ENCODE measurements around the gene PNPLA7. TPM values are rescaled to one million over a fixed set of nuclear protein-coding genes. Genes with fewer than 3 reads are reported as not detected.
"Not testable (repeated sequence)": the region's sequence is repeated elsewhere in the genome, so short reads cannot be mapped to it uniquely, and the experiment has no call there.

Gene PNPLA7
- total and polyA plus RNA-seq, 10 donors, result 5.1 to 22.7 (median 10.7) TPM

GRCh38 chr9:137470785-137471184 is 79.4 kb downstream of the PNPLA7 start:
- intact Hi-C loops (cut with DNase I; ENCODE audit: low total_unique reads), result no loop called here
- H3K36me3 ChIP-seq, result no peaks in the 10 kb centered on the region
- TF ChIP-seq POLR2A (IDR thresholded peaks at IDR 0.05), result no peak
- DNase-seq, result peak; percentile 25
- H3K4me3 ChIP-seq, result no peak overlapping the region
- H3K27me3 ChIP-seq (replicated peaks in 1 of 7), result no peaks in the 10 kb centered on the region
- H3K4me1 ChIP-seq, result peaks cover 0 to 13% (median 4%) of the 10 kb centered on the region in 6 donors
- WGBS, 5 donors, result 10 to 26% (median 15%) methylated on average over 7 of the region's 7 CpGs
- no peak overlapping the region for H3K27ac ChIP-seq
- peaks cover 0 to 23% (median 14%) of the 10 kb centered on the region in 8 donors for H3K9me3 ChIP-seq

- Histone ChIP-seq H3K27me3 (replicated peaks in 1 of 7) (no peaks in the 10 kb centered on the region), H3K27ac (no peak overlapping the region), H3K4me3 (no peak overlapping the region), H3K9me3 (peaks cover 0 to 2% (median 0%) of the 10 kb centered on the region in 8 donors), H3K4me1 (peaks cover 0 to 13% (median 4%) of the 10 kb centered on the region in 6 donors), H3K36me3 (no peaks in the 10 kb centered on the region)
- WGBS, 5 donors, result 93 to 99% (median 97%) methylated on average over 7 of the region's 7 CpGs
- intact Hi-C loops (cut with DNase I; ENCODE audit: low total_unique reads), result no loop called here
- DNase-seq, result peak; percentile 52
- TF ChIP-seq POLR2A (IDR thresholded peaks at IDR 0.05), result no peak
- no peak for TF ChIP-seq POLR2AphosphoS5 (IDR thresholded peaks at IDR 0.05)
- TF ChIP-seq CTCF (IDR thresholded peaks at IDR 0.05 in 8 of 11, conservative IDR thresholded peaks at IDR 0.05 in 3 of 11), result no peak
These were observed 82.3 kb downstream of the PNPLA7 start for GRCh38 chr9:137467896-137468295.

GRCh38 chr9:137467161-137467581 is 83.0 kb downstream of the PNPLA7 start:
- Histone ChIP-seq H3K27ac (no peak overlapping the region), H3K36me3 (no peaks in the 10 kb centered on the region), H3K27me3 (replicated peaks in 1 of 7) (peaks cover 0 to 4% (median 0%) of the 10 kb centered on the region in 7 donors), H3K9me3 (no peaks in the 10 kb centered on the region), H3K4me1 (peaks cover 3 to 19% (median 10%) of the 10 kb centered on the region in 6 donors), H3K4me3 (no peak overlapping the region)
- intact Hi-C loops (cut with DNase I; ENCODE audit: low total_unique reads), result no loop called here
- 85 to 94% (median 94%) methylated on average over 6 to 16 of the region's 16 CpGs for WGBS, 5 donors
- DNase-seq, result peak; percentile 60
- no peak for TF ChIP-seq POLR2A (IDR thresholded peaks at IDR 0.05)
- TF ChIP-seq POLR2AphosphoS5 (IDR thresholded peaks at IDR 0.05), result peak in 1 of 3 donors; percentile 10

- H3K9me3 ChIP-seq; intact Hi-C loops (cut with DNase I; ENCODE audit: low total_unique reads); H3K4me3 ChIP-seq; H3K27me3 ChIP-seq (replicated peaks in 1 of 7); H3K27ac ChIP-seq; H3K36me3 ChIP-seq: not testable (repeated sequence)
- WGBS, 5 donors, result 90 to 94% (median 92%) methylated on average over 35 of the region's 35 CpGs
- peak; percentile 32 for DNase-seq
- peaks cover 7 to 26% (median 16%) of the 10 kb centered on the region in 6 donors for H3K4me1 ChIP-seq
These were observed 83.7 kb downstream of the PNPLA7 start for GRCh38 chr9:137466389-137467085.

GRCh38 chr9:137465720-137466388 is 84.3 kb downstream of the PNPLA7 start:
- peak; percentile 71 for DNase-seq
- WGBS, 5 donors, result 88 to 96% (median 91%) methylated on average over 23 of the region's 23 CpGs
- peaks cover 0 to 10% (median 0%) of the 10 kb centered on the region in 7 donors for H3K27me3 ChIP-seq (replicated peaks in 1 of 7)
- TF ChIP-seq POLR2A (IDR thresholded peaks at IDR 0.05) (no peak), CTCF (IDR thresholded peaks at IDR 0.05 in 8 of 11, conservative IDR thresholded peaks at IDR 0.05 in 3 of 11) (no peak), POLR2AphosphoS5 (IDR thresholded peaks at IDR 0.05) (no peak)
- intact Hi-C loops (cut with DNase I; ENCODE audit: low total_unique reads), result no loop called here
- H3K4me3 ChIP-seq, result no peak overlapping the region
- no peaks in the 10 kb centered on the region for H3K36me3 ChIP-seq
- peaks cover 9 to 29% (median 22%) of the 10 kb centered on the region in 6 donors for H3K4me1 ChIP-seq
- H3K27ac ChIP-seq, result no peak overlapping the region
- H3K9me3 ChIP-seq, result no peaks in the 10 kb centered on the region

Data from spleen (tissue), 11 donors.